ENCODE results near the gene C10orf90.

Gene C10orf90

DNA sequence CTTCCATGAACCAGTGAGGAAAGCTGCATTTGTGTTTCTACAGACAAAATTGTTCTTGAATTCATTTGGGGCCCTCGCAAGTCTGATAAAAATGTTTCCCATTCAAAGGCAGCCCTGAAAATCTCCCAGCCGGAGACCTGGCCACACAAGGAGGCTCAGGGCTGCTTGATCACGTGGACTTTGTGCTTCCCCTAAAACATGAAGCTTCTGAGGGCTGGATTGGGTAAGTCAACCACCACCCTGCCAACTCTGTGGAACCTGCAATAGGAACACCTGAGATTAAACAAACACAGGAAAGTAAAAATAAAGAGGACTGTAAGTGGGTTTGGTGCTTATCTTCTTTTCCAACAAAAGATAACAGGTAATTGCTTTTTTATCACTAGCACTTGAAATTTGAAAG lies 133.8 kb downstream of the C10orf90 start:
- DNase-seq (ENCODE audit: low spot score), result no peak
- H3K4me3 ChIP-seq, result no peak overlapping the region
- H3K27ac ChIP-seq, result no peak overlapping the region
- TF ChIP-seq, protein P1, sequence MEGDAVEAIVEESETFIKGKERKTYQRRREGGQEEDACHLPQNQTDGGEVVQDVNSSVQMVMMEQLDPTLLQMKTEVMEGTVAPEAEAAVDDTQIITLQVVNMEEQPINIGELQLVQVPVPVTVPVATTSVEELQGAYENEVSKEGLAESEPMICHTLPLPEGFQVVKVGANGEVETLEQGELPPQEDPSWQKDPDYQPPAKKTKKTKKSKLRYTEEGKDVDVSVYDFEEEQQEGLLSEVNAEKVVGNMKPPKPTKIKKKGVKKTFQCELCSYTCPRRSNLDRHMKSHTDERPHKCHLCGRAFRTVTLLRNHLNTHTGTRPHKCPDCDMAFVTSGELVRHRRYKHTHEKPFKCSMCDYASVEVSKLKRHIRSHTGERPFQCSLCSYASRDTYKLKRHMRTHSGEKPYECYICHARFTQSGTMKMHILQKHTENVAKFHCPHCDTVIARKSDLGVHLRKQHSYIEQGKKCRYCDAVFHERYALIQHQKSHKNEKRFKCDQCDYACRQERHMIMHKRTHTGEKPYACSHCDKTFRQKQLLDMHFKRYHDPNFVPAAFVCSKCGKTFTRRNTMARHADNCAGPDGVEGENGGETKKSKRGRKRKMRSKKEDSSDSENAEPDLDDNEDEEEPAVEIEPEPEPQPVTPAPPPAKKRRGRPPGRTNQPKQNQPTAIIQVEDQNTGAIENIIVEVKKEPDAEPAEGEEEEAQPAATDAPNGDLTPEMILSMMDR (IDR thresholded peaks at IDR 0.05), result no peak

DNA sequence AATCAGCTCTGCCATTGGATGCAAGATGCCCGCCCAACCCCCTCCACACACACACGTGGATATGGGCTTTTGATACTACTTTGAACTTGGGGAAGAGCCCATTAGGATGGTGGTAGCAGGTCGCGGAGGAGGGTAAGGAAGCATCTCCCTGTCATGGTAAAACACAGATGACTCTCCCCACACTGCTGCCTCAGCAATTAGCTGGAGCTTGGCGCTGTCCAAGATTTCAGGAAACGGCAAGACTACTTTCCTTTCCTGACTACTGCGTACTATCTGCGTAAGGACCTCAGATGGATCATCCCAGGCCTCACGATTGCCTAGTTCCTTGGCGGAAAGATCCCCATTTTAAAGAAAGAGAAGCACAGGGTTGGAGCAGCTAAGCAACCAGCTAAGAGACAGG lies 134.3 kb downstream of the C10orf90 start:
- DNase-seq (ENCODE audit: low spot score), result no peak
- Histone ChIP-seq H3K27ac (no peak overlapping the region), H3K4me3 (no peak overlapping the region)
- TF ChIP-seq, protein P1 (IDR thresholded peaks at IDR 0.05), result no peak

- TF ChIP-seq, protein P1 (IDR thresholded peaks at IDR 0.05), result no peak
- no peak for DNase-seq (ENCODE audit: low spot score)
- Histone ChIP-seq H3K27ac (no peak overlapping the region), H3K4me3 (no peak overlapping the region)
Observed at GRCh38 chr10:126533644-126534043, 136.8 kb downstream of the C10orf90 start.

- no peak for DNase-seq (ENCODE audit: low spot score)
- TF ChIP-seq, protein P1 (IDR thresholded peaks at IDR 0.05), result no peak
- H3K27ac ChIP-seq, result no peak overlapping the region
Observed at GRCh38 chr10:126528315-126528835, 142.1 kb downstream of the C10orf90 start.

DNA sequence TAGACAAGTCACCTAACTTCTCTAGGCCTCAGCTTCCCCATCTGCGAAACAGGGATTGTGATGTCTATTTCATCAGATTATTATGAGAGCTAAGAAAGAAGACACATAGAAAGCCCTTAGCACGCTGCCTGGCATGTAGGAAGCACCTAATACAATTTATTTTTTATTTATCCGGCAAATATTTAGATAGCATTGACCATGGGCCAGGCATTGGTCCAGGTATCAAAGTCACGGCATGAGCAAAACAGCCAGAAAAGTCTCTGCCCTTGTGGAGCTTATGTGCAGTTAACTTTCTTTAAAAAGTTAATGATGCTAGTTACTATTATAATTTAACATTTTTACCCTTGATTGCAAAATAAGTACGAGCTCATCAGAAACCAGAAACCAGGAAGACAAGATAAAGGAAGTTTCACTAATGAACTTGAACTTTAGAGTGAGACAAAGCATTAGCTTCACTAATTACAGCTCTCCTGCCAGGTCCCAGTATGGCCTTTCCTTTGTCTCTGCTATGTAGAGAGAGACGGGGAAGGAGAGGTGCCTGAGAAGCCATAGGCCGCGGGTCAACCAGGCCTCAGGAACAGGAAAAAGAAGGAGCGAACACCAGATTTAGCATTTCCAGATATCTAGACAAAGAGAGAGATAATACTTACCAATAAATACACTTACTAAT lies 142.7 kb downstream of the C10orf90 start:
- no peak for DNase-seq (ENCODE audit: low spot score)
- TF ChIP-seq, protein P1 (IDR thresholded peaks at IDR 0.05), result no peak
- Histone ChIP-seq H3K27ac (no peak overlapping the region), H3K4me3 (no peak overlapping the region)

More at GRCh38 chr10:126528315-126528835, 142.1 kb downstream of the C10orf90 start:
- H3K4me3 ChIP-seq, result no peak overlapping the region

- DNase-seq (ENCODE audit: low spot score), result no peak
- H3K4me3 ChIP-seq, result no peak overlapping the region
- TF ChIP-seq, protein P1 (IDR thresholded peaks at IDR 0.05), result no peak
- H3K27ac ChIP-seq, result no peak overlapping the region
Observed at GRCh38 chr10:126525326-126525725, 145.2 kb downstream of the C10orf90 start.

GRCh38 chr10:126524526-126524925 lies 146.0 kb downstream of the C10orf90 start:
- H3K27ac ChIP-seq, result no peak overlapping the region
- TF ChIP-seq, protein P1 (IDR thresholded peaks at IDR 0.05), result no peak
- no peak for DNase-seq (ENCODE audit: low spot score)
- H3K4me3 ChIP-seq, result no peak overlapping the region
